ENCODE results near the gene VWDE.

DNA sequence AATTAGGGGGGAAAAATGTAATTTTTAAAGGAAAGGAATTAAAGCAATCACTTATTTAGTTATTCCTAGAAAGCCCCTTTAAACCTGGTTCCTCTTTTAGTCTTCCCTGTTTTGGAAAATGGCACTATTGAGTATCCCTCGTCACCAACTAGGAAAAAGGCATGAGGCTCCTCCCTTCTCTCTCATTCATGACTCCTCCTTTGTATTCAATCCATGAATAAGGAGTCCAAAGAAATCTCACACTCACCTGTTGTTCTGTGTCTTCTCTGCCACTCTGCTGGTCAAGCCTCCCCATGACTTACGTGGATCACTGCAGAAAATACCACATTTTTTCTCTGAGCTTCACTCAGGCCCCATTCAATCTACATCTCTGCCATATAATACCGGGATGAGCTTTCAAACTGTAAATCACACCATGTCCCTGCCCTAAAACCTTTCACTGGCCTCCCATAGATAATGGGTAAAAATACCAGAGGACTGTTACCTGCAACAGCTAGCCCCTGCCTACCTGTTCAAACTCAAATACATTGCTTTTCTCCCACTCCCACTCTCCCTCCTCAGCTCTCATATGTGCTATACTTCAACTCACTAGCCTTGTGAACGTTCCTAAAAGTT, 5.5 kb upstream of the VWDE start:
- TF ChIP-seq, protein P1, sequence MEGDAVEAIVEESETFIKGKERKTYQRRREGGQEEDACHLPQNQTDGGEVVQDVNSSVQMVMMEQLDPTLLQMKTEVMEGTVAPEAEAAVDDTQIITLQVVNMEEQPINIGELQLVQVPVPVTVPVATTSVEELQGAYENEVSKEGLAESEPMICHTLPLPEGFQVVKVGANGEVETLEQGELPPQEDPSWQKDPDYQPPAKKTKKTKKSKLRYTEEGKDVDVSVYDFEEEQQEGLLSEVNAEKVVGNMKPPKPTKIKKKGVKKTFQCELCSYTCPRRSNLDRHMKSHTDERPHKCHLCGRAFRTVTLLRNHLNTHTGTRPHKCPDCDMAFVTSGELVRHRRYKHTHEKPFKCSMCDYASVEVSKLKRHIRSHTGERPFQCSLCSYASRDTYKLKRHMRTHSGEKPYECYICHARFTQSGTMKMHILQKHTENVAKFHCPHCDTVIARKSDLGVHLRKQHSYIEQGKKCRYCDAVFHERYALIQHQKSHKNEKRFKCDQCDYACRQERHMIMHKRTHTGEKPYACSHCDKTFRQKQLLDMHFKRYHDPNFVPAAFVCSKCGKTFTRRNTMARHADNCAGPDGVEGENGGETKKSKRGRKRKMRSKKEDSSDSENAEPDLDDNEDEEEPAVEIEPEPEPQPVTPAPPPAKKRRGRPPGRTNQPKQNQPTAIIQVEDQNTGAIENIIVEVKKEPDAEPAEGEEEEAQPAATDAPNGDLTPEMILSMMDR (IDR thresholded peaks at IDR 0.05): no peak
- no peak for TF ChIP-seq ZFX (IDR thresholded peaks at IDR 0.05; ENCODE audit: borderline replicate concordance)

Data from 22Rv1 (cell line).